Caki2 (cell line): ENCODE measurements around the gene PLPP1. TPM values are rescaled to one million over a fixed set of nuclear protein-coding genes. Genes with fewer than 3 reads are reported as not detected.

Experiments used
- DNase-seq: peaks from one replicate; pipeline ENCODE4 v3.0.0-alpha.2; 2015; ENCODE audit warnings: low read depth
- in situ Hi-C: cut with HindIII; loops from 2 replicates; pipeline ENCODE4 v1.10.0; 2016; ENCODE audit warnings: low sequenced_read_pairs, low pct_unique_long_range_greater_than_20kb, mixed read lengths
- total RNA-seq: library from RNA; depleted of rRNA; stranded (reverse); fragments of >200 nt; shearing (Covaris generic); gene quantifications from 2 replicates; pipeline ENCODE4 v1.2.3, GENCODE V29; 2014; ENCODE audit warnings: low replicate concordance

Gene PLPP1
- total RNA-seq, 1 experiment from 2014 or later, result 20.7 TPM

GRCh38 chr5:55432549-55432948 is 102.2 kb downstream of the PLPP1 start:
- in situ Hi-C loops, result no loop called here

DNA sequence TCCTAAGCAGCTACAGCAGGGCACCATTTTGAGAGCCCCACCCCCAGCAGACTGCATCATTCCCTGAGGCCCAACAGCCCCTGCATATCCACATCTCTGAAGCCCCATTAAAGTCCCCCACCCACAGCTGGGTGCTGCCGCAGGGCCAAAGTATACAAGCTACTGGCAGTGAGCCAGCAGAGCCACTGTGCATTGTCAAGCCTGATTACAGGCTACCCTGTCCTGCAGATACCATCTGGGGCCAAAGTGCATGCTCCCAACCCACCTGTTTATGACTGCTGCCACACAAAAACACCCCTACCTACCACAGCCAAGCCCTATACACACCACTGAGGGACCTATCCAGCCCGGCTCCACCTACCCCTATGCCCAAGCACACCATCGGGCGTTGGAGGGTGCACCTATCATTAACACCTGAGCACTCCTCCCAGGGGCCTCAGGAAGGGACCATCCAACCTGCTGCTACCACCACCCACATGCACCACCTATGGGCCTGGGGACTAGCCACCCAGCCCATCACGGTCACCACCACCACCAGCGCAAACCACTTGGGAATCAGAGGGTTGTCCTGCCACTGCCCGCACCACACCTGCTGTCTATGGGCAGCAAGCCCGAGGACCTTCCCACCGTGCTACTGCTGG is 105.0 kb downstream of the PLPP1 start:
- in situ Hi-C loops, result no loop called here
- no peak for DNase-seq

More at GRCh38 chr5:55432549-55432948, 102.2 kb downstream of the PLPP1 start:
- DNase-seq, result no peak

DNA sequence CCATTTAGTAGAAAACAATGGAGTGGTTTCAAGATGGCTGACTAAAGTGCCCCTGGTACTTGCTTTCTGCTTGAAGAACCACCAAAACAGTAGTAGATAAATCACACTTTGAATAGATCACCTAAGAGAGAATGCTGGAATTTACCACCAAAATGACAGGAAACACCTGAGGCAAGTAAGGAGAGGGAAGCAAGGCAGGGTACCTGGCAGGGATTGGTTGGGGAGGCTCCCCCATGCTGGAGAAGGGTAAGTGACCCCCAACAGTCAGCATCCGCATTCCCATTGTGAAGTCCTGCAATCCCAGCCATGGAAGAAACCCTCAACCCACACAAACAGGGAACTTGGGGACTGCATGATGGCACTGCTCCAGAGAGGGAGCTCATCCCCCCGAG is 105.5 kb downstream of the PLPP1 start:
- in situ Hi-C loops, result no loop called here

GRCh38 chr5:55427157-55427556 is 107.6 kb downstream of the PLPP1 start:
- peak; percentile 18 for DNase-seq
- in situ Hi-C loops, result no loop called here

More for the DNA sequence above, 105.5 kb downstream of the PLPP1 start:
- DNase-seq, result no peak

DNA sequence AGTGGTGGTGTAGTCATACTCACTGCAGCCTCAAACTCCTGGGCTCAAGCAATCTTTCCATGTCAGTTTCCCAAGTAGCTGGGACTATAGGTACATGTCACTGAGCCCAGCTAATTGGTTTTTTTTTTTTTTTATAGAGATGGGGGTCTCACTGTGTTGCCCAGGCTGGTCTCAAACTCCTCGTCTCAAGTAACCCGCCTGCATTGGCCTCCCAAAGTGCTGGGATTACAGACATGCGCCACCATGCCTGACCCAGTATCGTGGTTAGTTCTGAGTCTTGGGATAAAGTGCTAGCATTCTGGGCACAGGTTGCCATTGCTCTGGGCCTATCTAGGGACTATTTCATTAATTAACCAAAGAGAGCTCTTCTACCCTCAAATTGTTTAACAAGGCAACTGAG is 108.3 kb downstream of the PLPP1 start:
- no peak for DNase-seq
- in situ Hi-C loops, result no loop called here

GRCh38 chr5:55421074-55421529 is 113.7 kb downstream of the PLPP1 start:
- in situ Hi-C loops, result no loop called here

DNA sequence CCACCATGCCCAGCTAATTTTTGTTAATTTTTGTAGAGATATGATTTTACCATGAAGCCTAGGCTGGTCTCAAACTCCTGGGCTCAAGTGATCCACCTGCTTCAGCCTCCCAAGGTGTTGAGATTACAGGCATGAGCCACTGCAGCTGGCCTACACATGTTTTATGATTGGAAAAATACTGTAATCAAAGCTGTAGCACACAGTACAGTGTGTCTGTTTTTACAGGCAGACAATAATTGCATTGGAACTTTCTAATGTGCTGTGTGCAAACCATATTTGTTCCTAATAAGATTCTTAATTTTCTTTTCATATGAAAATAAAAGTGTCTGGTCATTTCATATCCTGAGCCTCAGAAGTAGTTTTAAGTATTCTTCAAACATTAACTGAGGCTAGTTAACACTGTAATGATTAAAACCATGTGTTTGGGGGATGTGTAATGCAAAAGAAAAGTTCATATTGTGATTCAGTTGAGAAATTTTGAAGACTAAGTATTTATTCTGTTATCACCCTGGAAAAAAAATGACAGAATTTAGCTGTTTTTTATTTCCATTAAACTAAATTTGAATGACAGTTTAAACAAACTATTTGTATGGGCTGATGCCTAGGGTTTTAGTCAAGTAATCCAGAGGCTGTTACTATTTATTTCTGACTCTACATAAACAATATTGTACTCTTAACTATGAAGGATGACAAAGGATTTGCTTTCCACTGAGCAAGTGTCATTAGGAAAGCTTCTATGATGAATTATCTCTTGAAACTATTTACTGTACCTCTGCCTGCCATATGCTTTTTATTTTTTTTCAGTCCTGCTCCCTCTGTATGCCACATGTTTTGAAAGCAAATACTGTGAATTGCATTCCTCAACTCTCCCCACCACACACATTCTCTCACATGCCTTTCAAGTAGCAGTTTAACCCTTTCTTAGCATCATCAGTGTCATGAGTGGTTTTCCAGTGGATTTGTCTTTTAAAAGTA is 115.5 kb downstream of the PLPP1 start:
- in situ Hi-C loops, result no loop called here
- peak; percentile 63 for DNase-seq

More at GRCh38 chr5:55421074-55421529, 113.7 kb downstream of the PLPP1 start:
- DNase-seq, result no peak

GRCh38 chr5:55416306-55416705 is 118.5 kb downstream of the PLPP1 start:
- no peak for DNase-seq
- in situ Hi-C loops, result no loop called here

- no peak for DNase-seq
- in situ Hi-C loops, result no loop called here
Measured at GRCh38 chr5:55415071-55415470, 119.7 kb downstream of the PLPP1 start.

DNA sequence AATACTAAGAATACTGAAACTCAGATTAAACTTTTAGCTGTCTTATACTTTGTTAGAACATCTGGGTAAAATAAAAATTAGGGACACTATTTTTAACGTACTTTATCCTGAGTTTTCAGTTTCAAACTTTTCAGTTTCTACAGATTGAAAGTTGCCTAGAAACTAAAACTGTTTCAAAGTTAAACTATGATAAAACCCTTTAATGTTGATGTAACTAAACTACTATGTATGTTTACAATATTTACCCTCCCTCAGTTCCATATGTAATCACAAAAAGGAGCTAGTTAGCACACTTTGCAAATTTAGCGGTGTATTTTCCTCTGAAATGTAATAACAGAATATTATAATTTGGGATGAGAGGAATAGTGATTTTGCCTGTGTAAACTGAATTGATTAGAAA is 121.1 kb downstream of the PLPP1 start:
- in situ Hi-C loops, result no loop called here
- DNase-seq, result no peak

- in situ Hi-C loops, result no loop called here
- DNase-seq, result no peak
Measured at GRCh38 chr5:55411876-55412275, 122.9 kb downstream of the PLPP1 start.

DNA sequence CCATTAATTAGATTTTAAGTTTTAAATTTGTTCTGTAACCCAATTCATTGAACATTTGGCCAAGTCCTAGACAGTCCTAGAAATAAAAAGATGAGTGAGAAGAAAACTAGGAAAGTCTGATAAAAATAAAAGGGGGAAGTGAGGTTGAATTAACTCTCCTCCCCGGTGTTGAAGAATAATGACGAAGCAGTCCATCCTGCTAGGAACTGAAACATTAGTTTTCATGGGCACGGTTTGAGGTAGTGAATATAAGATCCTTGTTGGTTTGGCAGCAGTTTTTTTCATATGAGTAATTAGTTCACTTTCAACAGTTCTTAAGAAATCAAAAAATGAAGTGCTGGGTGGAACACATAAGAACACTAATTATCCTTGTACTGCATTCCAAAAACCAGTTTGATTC is 123.9 kb downstream of the PLPP1 start:
- in situ Hi-C loops, result no loop called here
- no peak for DNase-seq

- DNase-seq, result no peak
- in situ Hi-C loops, result loop anchor here (10.0 kb wide), 1 partner anchor 235 kb away; the partner anchor contains the start of gene CDC20B
Measured at GRCh38 chr5:55409775-55410174, 125.0 kb downstream of the PLPP1 start.

GRCh38 chr5:55407984-55408383 is 126.8 kb downstream of the PLPP1 start:
- in situ Hi-C loops, result loop anchor here (10.0 kb wide), 1 partner anchor 233 kb away; the partner anchor contains the start of gene CDC20B
- no peak for DNase-seq

DNA sequence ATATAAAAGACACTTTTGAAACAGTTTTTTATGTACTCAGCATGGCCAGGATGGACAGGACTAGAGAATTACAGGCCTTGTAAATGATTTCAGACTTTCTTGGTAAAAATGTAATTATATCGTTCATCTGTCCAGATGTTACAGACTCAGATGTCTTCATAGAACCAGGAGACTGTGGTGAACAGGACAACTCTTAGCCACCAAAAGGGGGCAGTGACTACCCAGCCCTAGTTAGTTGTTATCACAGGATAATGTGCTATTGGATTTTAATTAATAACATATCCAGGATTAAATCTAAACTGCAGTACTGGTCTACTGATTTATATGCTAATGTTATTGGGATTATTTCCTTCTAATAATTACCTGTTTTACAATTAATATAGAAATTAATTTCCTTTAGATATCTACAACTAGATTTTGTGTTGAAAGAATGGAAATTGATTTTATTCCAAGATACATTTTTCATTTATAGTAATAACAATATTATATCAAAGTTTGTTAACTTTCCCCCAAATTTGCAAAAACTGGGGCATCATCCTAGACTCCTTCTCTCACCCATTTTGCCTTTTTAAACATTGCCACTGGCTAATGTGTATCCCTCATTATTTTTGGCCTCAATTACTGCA is 127.6 kb downstream of the PLPP1 start:
- in situ Hi-C loops, result loop anchor here (10.0 kb wide), 1 partner anchor 232 kb away; the partner anchor contains the start of gene CDC20B
- no peak for DNase-seq

- DNase-seq, result no peak
- in situ Hi-C loops, result loop anchor here (10.0 kb wide), 1 partner anchor 231 kb away; the partner anchor contains the start of gene CDC20B
Measured at GRCh38 chr5:55406292-55406691, 128.5 kb downstream of the PLPP1 start.

DNA sequence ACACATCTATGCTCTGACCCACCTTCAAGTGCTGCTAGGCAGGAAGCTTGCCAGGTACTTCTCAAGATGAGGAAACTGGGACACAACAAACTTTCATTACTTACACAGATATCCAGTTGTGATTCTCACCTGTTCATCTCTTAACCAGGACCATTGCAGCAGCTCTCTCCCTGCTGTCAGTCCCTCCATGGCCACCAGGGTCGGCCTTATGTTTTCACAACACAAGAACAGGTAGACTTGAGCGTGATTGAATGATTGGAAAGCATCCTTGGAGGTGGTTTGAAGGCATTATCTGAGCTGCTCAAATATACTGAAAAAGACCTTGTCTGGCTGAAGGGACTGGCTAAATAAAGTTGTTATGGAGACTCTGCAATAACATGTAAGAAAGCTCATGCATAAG is 132.6 kb downstream of the PLPP1 start:
- in situ Hi-C loops, result loop anchor here (10.0 kb wide), 1 partner anchor 227 kb away; the partner anchor contains the start of gene CDC20B
- no peak for DNase-seq

GRCh38 chr5:55393501-55394175 is 141.1 kb downstream of the PLPP1 start:
- DNase-seq, result no peak
- in situ Hi-C loops, result no loop called here
